Measurements from ENCODE around the gene PSMG4. TPM values are rescaled to one million over a fixed set of nuclear protein-coding genes. Genes with fewer than 3 reads are reported as not detected.

Gene PSMG4
- total and polyA plus RNA-seq, 8 donors, result 10.6 to 40.5 (median 17.4) TPM

GRCh38 chr6:3261921-3262320 is 3.2 kb downstream of the PSMG4 start:
- WGBS, 2 donors, result 55 to 63% methylated on average over 8 of the region's 8 CpGs
- FAIRE-seq, result no peak

GRCh38 chr6:3263096-3263495 is 4.3 kb downstream of the PSMG4 start:
- no peak for ATAC-seq
- Histone ChIP-seq H3K27ac (no peak overlapping the region), H3K36me3 (peaks cover 0 to 6% (median 5%) of the 10 kb centered on the region in 3 donors), H3K9me3 (no peaks in the 10 kb centered on the region), H3K4me3 (no peak overlapping the region), H3K4me1 (peaks cover 0 to 16% (median 7%) of the 10 kb centered on the region in 3 donors), H3K27me3 (no peaks in the 10 kb centered on the region)
- 57 to 64% methylated on average over 6 of the region's 6 CpGs for WGBS, 2 donors
- no peak for FAIRE-seq
- TF ChIP-seq, protein P1, sequence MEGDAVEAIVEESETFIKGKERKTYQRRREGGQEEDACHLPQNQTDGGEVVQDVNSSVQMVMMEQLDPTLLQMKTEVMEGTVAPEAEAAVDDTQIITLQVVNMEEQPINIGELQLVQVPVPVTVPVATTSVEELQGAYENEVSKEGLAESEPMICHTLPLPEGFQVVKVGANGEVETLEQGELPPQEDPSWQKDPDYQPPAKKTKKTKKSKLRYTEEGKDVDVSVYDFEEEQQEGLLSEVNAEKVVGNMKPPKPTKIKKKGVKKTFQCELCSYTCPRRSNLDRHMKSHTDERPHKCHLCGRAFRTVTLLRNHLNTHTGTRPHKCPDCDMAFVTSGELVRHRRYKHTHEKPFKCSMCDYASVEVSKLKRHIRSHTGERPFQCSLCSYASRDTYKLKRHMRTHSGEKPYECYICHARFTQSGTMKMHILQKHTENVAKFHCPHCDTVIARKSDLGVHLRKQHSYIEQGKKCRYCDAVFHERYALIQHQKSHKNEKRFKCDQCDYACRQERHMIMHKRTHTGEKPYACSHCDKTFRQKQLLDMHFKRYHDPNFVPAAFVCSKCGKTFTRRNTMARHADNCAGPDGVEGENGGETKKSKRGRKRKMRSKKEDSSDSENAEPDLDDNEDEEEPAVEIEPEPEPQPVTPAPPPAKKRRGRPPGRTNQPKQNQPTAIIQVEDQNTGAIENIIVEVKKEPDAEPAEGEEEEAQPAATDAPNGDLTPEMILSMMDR (IDR thresholded peaks at IDR 0.05), result no peak
- intact Hi-C loops (cut with DNase I), result no loop called here
- no peak for DNase-seq

More at GRCh38 chr6:3261921-3262320, 3.2 kb downstream of the PSMG4 start:
- Histone ChIP-seq H3K27ac (no peak overlapping the region), H3K27me3 (no peaks in the 10 kb centered on the region), H3K9me3 (no peaks in the 10 kb centered on the region), H3K4me1 (peaks cover 0 to 16% (median 7%) of the 10 kb centered on the region in 3 donors), H3K4me3 (no peak overlapping the region), H3K36me3 (peaks cover 0 to 6% (median 5%) of the 10 kb centered on the region in 3 donors)
- intact Hi-C loops (cut with DNase I), result no loop called here
- DNase-seq (no peak), ATAC-seq (no peak)
- TF ChIP-seq, protein P1 (IDR thresholded peaks at IDR 0.05), result no peak

GRCh38 chr6:3264356-3264755 is 5.6 kb downstream of the PSMG4 start:
- peaks cover 0 to 16% (median 7%) of the 10 kb centered on the region in 3 donors for H3K4me1 ChIP-seq
- DNase-seq, result no peak
- H3K9me3 ChIP-seq, result no peaks in the 10 kb centered on the region
- 63 to 72% methylated on average over 3 of the region's 3 CpGs for WGBS, 2 donors
- intact Hi-C loops (cut with DNase I), result no loop called here
- H3K36me3 ChIP-seq, result peaks cover 0 to 12% (median 5%) of the 10 kb centered on the region in 3 donors
- TF ChIP-seq, protein P1 (IDR thresholded peaks at IDR 0.05), result no peak
- no peaks in the 10 kb centered on the region for H3K27me3 ChIP-seq
- ATAC-seq, result no peak
- FAIRE-seq, result no peak
- H3K27ac ChIP-seq, result no peak overlapping the region
- H3K4me3 ChIP-seq, result no peak overlapping the region

DNA sequence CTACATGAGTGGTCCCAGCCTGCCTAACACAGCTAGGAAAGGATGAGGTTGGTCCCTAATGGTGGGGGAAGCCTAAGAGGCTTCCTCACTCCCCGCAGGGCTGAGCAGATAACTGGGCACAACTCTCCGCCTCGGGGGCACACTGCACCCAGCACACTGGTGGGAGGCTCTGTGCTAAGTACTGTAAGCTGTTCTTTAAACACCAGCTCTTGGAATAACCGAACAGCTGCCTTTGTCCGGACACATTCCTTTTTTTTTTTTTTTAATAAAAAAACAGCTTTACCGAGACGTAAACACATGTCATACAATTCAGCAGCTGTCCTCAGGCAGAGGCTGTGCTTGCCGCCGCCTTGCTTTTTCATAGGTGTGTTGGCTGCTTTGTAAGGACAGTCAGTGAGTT is 6.9 kb downstream of the PSMG4 start:
- no peak overlapping the region for H3K27ac ChIP-seq
- DNase-seq, result no peak
- no peak for ATAC-seq
- 67 to 71% methylated on average over 9 of the region's 9 CpGs for WGBS, 2 donors
- FAIRE-seq, result no peak
- intact Hi-C loops (cut with DNase I), result no loop called here
- peaks cover 0 to 10% (median 2%) of the 10 kb centered on the region in 3 donors for H3K4me1 ChIP-seq
- no peak overlapping the region for H3K4me3 ChIP-seq
- no peaks in the 10 kb centered on the region for H3K27me3 ChIP-seq
- TF ChIP-seq, protein P1 (IDR thresholded peaks at IDR 0.05), result no peak
- no peaks in the 10 kb centered on the region for H3K9me3 ChIP-seq
- peaks cover 0 to 16% (median 5%) of the 10 kb centered on the region in 3 donors for H3K36me3 ChIP-seq

DNA sequence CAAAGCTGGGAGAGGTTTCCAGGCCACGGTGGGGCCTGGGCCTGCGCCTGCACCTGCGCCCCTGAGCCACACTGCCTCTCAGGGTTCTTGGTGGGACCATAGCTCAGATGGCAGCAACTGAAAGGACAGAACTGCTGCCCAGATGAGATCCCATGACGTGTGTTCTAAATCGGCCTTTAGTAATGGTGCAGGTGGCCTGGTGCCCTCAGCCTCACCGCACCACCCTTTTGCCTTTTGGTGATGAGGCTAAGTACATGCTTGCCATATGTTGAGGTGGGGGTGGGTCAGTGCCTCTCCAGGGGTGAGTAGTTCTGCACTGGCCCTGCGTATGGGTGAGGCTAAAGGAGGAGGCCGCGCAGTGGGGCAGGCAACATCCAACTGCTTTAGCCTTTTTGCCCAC is 7.4 kb downstream of the PSMG4 start:
- FAIRE-seq (no peak), DNase-seq (no peak), ATAC-seq (no peak)
- Histone ChIP-seq H3K4me1 (peaks cover 0 to 5% (median 0%) of the 10 kb centered on the region in 3 donors), H3K27me3 (no peaks in the 10 kb centered on the region), H3K4me3 (no peak overlapping the region), H3K9me3 (no peaks in the 10 kb centered on the region), H3K36me3 (peaks cover 0 to 16% (median 5%) of the 10 kb centered on the region in 3 donors), H3K27ac (no peak overlapping the region)
- TF ChIP-seq, protein P1 (IDR thresholded peaks at IDR 0.05), result no peak
- intact Hi-C loops (cut with DNase I), result no loop called here
- 54 to 57% methylated on average over 9 of the region's 9 CpGs for WGBS, 2 donors

Measured in pancreas (tissue), 10 donors.